Neural cell (in vitro differentiated cells): ENCODE results near the gene ATG9B. TPM values are rescaled to one million over a fixed set of nuclear protein-coding genes. Genes with fewer than 3 reads are reported as not detected.

Experiments used
- H2AFZ ChIP-seq: fragments of 200-600, 300-800 bp; sonication (generic), shearing (Covaris generic); 2 replicates; pipeline ENCODE4 v1.6.0; 2014; ENCODE audit warnings: low read depth, mild to moderate bottlenecking, antibody characterized with exemption, low read length, moderate library complexity
- H3F3A ChIP-seq: fragments of 200-600 bp; shearing (Covaris generic); 2 replicates; pipeline ENCODE4 v1.6.1; 2016; ENCODE audit warnings: mild to moderate bottlenecking, moderate library complexity, mixed read lengths, antibody characterized with exemption, low read length; ENCODE audit not compliant: insufficient read depth, poor library complexity, severe bottlenecking
- H3K27ac ChIP-seq: fragments of 200-600, 300-800 bp; sonication (generic), shearing (Covaris generic); 2 replicates; pipeline ENCODE4 v1.5.1; 2014; ENCODE audit warnings: mild to moderate bottlenecking, low read length, moderate library complexity
- H3K27me3 ChIP-seq: fragments of 300-800, 200-600 bp; sonication (generic), shearing (Covaris generic); 2 replicates; pipeline ENCODE4 v1.6.0; 2014; ENCODE audit warnings: mild to moderate bottlenecking, low read depth, low read length, moderate library complexity; ENCODE audit not compliant: insufficient read depth
- H3K36me3 ChIP-seq: fragments of 300-800, 200-600 bp; sonication (generic), shearing (Covaris generic); 2 replicates; pipeline ENCODE4 v1.5.1; 2014; ENCODE audit warnings: mild to moderate bottlenecking, antibody characterized with exemption, low read length, moderate library complexity; ENCODE audit not compliant: insufficient read depth
- H3K4me2 ChIP-seq: fragments of 300-800, 200-600 bp; sonication (generic), shearing (Covaris generic); 2 replicates; pipeline ENCODE4 v1.6.0; 2014; ENCODE audit warnings: mild to moderate bottlenecking, low read length
- H3K4me3 ChIP-seq: fragments of 300-800, 200-600 bp; sonication (generic), shearing (Covaris generic); 2 replicates; pipeline ENCODE4 v1.5.1; 2014; ENCODE audit warnings: mild to moderate bottlenecking, low read length, moderate library complexity
- H3K79me2 ChIP-seq: fragments of 200-600 bp; shearing (Covaris generic); replicated peaks from 2 replicates; pipeline ENCODE4 v1.6.0; 2014; ENCODE audit warnings: mild to moderate bottlenecking, low read length, moderate library complexity; ENCODE audit not compliant: insufficient read depth
- H3K9ac ChIP-seq: fragments of 300-800, 200-600 bp; sonication (generic), shearing (Covaris generic); 2 replicates; pipeline ENCODE4 v1.6.1; 2016; ENCODE audit warnings: mild to moderate bottlenecking, low read length, mixed read lengths
- H3K9me2 ChIP-seq: fragments of 200-600 bp; shearing (Covaris generic); 2 replicates; pipeline ENCODE4 v1.6.1; 2016; ENCODE audit warnings: mild to moderate bottlenecking, low read length, mixed read lengths; ENCODE audit not compliant: insufficient read depth
- H3K9me3 ChIP-seq: fragments of 200-600, 300-800 bp; sonication (generic), shearing (Covaris generic); 2 replicates; pipeline ENCODE4 v1.6.1; 2016; ENCODE audit warnings: mild to moderate bottlenecking, mixed run types, low read length, moderate library complexity, mixed read lengths
- H4K20me1 ChIP-seq: fragments of 200-600 bp; shearing (Covaris generic); 2 replicates; pipeline ENCODE4 v1.6.1; 2016; ENCODE audit warnings: mild to moderate bottlenecking, mixed run types; ENCODE audit not compliant: insufficient read depth
- CTCF ChIP-seq: fragments of 450-650 bp; IDR thresholded peaks from 2 replicates; pipeline ENCODE4 v1.5.1; 2014; ENCODE audit warnings: antibody characterized with exemption, mild to moderate bottlenecking, moderate library complexity; ENCODE audit not compliant: poor library complexity, severe bottlenecking
- EP300 ChIP-seq: fragments of 450-650 bp; conservative IDR thresholded peaks from 2 replicates; pipeline ENCODE4 v1.6.1; 2014; ENCODE audit warnings: antibody characterized with exemption, mild to moderate bottlenecking, moderate library complexity; ENCODE audit not compliant: poor library complexity, severe bottlenecking
- EZH2 ChIP-seq: fragments of 200-600, 300-800 bp; shearing (Covaris generic), sonication (generic); IDR thresholded peaks from 2 replicates; pipeline ENCODE4 v1.6.1; 2014; ENCODE audit warnings: antibody characterized with exemption, low read length, borderline replicate concordance, mild to moderate bottlenecking; ENCODE audit not compliant: insufficient read depth, poor library complexity, severe bottlenecking
- MXI1 ChIP-seq: fragments of 450-650 bp; conservative IDR thresholded peaks from 2 replicates; pipeline ENCODE4 v1.6.1; 2014; ENCODE audit warnings: antibody characterized with exemption, mild to moderate bottlenecking; ENCODE audit not compliant: poor library complexity, severe bottlenecking
- POLR2AphosphoS5 ChIP-seq: IDR thresholded peaks from 2 replicates; pipeline ENCODE4 v1.6.1; 2012
- RAD21 ChIP-seq: fragments of 450-650 bp; conservative IDR thresholded peaks from 2 replicates; pipeline ENCODE4 v1.6.1; 2014; ENCODE audit warnings: antibody characterized with exemption, mild to moderate bottlenecking, moderate library complexity
- REST ChIP-seq: IDR thresholded peaks from 2 replicates; pipeline ENCODE4 v1.6.1; 2012; ENCODE audit warnings: borderline replicate concordance
- SMC3 ChIP-seq: fragments of 450-650 bp; conservative IDR thresholded peaks from 2 replicates; pipeline ENCODE4 v1.6.1; 2014; ENCODE audit warnings: antibody characterized with exemption, mild to moderate bottlenecking, moderate library complexity; ENCODE audit not compliant: poor library complexity
- TAF1 ChIP-seq: IDR thresholded peaks from 2 replicates; pipeline ENCODE4 v1.6.1; 2012; ENCODE audit warnings: low read depth
- polyA plus RNA-seq: library from polyadenylated mRNA; depleted of rRNA; stranded (reverse); fragments of >200 nt; gene quantifications from 2 replicates; pipeline ENCODE4 v1.2.3, GENCODE V29; 2014

Gene ATG9B
- polyA plus RNA-seq, 1 donor from 2014 or later: 1.4 TPM

- H2AFZ ChIP-seq: no peak overlapping the region
- no peaks in the 10 kb centered on the region for H3K9me2 ChIP-seq
- no peaks in the 10 kb centered on the region for H4K20me1 ChIP-seq
- TF ChIP-seq EP300: no peak
- H3K9ac ChIP-seq: no peak overlapping the region
- H3K9me3 ChIP-seq: no peaks in the 10 kb centered on the region
- H3F3A ChIP-seq: no peaks in the 10 kb centered on the region
- no peaks in the 10 kb centered on the region for H3K27me3 ChIP-seq
- no peak overlapping the region for H3K27ac ChIP-seq
- H3K4me3 ChIP-seq: no peak overlapping the region
- no peaks in the 10 kb centered on the region for H3K79me2 ChIP-seq
- H3K36me3 ChIP-seq: no peaks in the 10 kb centered on the region
- H3K4me2 ChIP-seq: no peak overlapping the region
These were observed 27.2 kb downstream of the ATG9B start for GRCh38 chr7:150997075-150997511.

- Histone ChIP-seq H3K9me3 (no peaks in the 10 kb centered on the region), H3K27me3 (no peaks in the 10 kb centered on the region), H3K9me2 (no peaks in the 10 kb centered on the region), H3F3A (no peaks in the 10 kb centered on the region), H3K9ac (no peak overlapping the region), H3K27ac (no peak overlapping the region), H3K79me2 (no peaks in the 10 kb centered on the region), H4K20me1 (no peaks in the 10 kb centered on the region), H2AFZ (no peak overlapping the region), H3K4me3 (no peak overlapping the region), H3K4me2 (no peak overlapping the region), H3K36me3 (no peaks in the 10 kb centered on the region)
- TF ChIP-seq SMC3: no peak
- no peak for TF ChIP-seq CTCF
- no peak for TF ChIP-seq TAF1
- no peak for TF ChIP-seq EZH2
- TF ChIP-seq REST: no peak
- TF ChIP-seq RAD21: no peak
- TF ChIP-seq POLR2AphosphoS5: no peak
- TF ChIP-seq EP300: no peak
- no peak for TF ChIP-seq MXI1
These were observed 27.8 kb downstream of the ATG9B start for GRCh38 chr7:150996376-150997074.
